C1 segment of cervical spinal cord (tissue), 14 donors: ENCODE data around the gene CPOX.
"Not testable (repeated sequence)": the region's sequence is repeated elsewhere in the genome, so short reads cannot be mapped to it uniquely, and the experiment has no call there.

Experiments
- DNase-seq, 14 donors: peaks; one replicate each; lab custom pipeline; 2025; lab: John Stamatoyannopoulos, UW

The CPOX gene

DNA sequence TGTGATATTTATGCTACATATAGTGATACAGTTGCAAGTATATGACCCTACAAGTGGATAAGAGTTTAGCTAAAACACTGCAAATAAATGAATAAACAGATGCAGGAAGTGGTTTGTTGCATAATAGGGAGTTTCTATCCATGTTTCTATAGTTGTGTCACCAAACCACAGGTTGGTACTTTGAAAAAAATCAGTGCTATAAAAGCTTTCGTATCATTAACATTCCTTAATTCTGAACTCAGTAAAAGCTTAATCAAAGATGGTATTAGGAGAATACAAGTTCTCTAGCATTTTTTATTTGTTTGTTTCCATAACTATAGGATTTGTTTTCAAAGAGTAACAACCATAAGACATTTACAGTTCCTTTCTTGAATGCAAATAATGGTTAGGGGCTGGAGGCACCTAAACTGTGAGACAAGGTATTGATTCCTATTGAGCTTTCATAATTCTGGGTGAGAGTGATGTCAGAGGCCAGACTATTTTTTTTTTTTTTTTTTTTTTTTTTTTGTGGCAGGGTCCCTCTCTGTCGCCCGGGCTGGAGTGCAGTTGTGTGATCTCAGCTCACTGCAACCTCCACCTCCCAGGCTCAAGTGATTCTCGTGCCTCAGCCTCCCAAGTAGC, 29.6 kb downstream of the CPOX start:
- no peak for DNase-seq

DNA sequence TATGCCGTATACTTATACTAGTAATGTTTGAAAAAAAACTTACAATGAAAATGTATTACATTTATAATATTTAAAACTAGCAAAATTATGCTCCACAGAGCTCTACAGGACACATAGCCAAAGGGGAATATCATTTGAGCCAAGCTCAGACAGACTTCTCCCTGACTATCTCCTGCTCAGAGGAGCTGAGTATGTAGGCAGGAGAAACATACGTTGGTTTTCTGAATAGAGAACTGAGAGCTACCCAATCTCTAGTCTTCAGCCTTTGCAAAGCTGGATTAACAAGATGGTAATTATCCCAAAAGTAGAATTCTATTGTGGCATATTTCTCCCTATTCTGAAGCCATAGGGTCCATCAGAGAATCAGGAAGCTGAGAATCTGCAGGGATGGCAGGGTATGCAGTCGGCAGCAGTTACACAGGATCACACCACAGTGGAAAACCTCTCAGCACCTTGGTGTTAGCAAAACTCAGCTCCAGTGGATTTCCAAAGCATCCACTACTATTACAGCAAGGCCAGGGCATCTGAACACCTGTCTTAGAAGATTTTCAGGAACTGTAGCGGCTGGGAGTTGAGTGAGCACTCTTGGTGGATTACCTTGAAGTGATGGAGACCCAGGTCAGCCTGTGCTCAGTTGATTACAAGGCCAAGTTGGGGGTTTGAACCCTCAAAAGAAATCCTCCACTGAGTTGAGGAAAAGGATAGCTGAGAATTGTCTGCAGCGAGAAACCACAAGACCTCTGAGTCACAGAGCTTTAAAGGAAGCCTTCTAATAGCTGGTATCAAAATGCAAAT, 31.5 kb downstream of the CPOX start:
- DNase-seq = no peak

DNA sequence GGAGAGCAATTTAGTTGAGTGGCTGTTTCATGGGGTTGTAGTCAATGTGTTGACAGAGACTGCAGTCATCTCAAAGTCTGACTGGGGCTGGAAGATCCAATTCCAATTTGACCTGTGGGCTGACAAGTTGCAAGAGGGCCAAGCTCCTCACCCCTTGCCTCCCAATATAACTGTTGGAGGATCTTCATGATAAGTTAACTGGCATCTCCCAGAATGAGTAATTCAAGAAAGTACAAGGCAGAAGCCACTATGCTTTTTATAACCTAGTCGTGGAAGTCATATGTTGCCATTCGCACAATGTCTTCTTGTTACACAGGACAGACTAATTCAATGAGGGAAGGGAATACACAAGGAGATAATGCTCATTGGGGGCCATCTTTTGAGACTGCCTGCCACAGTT, 32.5 kb downstream of the CPOX start:
- DNase-seq = no peak

DNA sequence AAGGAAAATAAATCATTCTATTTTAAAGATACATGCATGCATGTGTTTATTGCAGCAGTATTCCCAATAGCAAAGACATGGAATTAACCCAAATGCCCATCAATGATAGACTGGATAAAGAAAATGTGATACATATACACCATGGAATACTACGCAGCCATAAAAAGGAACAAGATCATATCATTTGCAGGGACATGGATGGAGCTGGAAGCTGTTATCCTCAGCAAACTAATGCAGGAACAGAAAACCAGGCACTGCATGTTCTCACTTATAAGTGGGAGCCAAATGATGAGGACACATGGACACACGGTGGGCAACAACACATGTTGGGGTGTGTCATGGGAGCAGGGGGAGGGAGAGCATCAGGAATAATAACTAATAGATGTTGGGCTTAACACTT, 33.6 kb downstream of the CPOX start:
- not testable (repeated sequence) for DNase-seq

DNA sequence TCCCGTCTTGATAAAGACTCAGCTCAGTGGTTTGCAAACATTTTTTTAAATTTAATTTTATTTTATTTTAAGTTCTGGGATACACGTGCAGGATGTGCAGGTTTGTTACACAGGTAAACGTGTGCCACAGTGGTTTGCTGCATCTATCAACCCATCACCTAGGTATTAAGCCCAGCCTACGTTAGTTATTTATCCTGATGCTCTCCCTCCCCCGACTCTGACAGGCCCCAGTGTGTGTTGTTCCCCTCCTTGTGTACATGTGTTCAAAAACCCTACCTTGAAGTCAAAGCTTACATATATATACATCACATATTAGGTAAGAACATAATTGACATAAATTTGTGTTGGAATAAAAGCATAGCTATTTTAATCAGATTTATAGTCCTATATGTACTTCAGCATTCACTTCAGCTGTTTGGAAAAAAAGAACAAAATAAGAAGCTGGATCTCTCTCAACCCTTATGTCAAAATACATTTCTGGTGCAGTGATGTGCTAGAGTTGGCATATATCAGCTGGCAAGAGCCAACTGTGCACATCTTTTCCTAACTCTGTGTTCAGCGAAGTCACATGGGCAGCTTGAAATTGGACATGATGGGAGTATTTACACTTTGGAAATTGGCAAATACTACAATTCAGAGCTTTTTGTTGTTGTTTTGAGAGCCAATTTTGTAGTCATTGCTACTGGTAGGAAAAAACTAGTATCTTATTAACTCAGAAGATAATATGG, 35.1 kb downstream of the CPOX start:
- no peak for DNase-seq

DNA sequence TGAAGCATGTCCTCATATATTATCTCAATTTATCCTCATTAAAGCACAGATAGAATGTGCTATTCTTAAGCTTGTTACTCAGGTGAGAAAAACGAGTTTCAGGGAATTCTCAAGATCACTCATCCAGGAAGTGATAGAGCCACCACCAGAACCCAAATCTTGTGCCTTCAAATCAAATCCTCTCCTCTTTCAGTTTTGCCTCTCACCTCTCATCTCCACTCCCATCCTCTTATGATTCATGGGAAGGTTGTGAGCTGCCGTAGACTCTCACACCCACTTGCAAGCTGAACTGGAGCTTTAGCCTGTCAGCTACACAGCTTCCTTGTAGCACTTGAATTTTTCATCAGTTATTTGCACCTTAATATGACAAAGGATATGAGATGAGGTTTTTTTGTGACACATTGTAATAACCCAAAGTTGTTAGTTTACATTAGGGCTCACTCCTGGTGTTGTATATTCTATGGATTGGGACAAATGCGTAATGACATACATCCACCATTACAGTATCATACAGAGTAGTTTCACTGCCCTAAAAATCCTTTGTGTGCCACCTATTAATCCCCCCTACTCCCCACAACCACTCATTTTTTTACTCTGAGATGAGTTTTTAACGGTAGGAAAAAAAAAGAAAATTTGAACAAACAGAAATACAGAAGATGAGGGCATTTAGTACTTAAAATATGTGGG, 35.9 kb downstream of the CPOX start:
- DNase-seq = no peak

DNA sequence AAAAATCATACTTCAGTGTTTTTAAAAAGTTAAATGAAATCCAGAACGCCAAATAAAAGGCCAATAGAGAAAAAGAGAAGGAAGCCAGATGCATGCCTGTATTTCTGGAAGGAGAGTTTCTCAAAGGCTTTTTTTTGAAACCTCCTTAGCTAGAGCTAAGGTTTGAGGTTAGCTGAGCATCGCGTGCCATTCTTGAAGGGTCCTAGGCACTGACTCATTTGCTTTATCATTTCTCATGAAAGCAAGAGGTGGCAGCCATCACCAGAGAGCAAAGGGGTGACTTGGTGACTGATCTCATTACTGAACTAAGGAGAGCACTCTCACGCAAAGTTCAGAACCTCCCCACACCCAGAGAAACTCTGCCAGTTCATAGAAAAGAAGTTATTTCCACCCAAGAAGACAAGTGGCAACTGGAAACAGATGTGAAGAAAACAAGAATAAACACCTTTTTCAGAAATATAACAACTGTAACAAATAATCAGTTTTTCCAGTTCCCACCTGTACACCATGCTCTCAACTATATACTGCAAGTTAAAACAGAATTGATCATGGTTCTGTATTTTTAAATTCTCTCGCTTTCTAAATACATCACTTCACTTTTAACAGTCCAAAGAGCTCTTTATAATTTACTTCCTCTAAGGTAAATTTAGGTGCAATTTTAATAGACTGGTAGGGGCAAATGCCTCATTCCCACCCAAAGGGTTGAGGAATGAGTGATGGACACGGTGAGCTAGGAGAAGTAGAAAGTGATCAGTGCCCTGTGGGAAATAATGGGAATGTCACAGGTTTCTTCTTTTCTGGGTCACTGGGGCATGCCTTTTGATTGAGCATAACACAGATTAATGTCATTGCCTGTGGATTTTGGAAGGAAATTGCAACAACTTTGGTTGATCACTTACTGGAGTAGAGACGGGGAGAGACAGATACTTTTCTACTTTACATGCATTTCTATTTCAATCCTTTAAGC, 37.0 kb downstream of the CPOX start:
- no peak for DNase-seq

DNA sequence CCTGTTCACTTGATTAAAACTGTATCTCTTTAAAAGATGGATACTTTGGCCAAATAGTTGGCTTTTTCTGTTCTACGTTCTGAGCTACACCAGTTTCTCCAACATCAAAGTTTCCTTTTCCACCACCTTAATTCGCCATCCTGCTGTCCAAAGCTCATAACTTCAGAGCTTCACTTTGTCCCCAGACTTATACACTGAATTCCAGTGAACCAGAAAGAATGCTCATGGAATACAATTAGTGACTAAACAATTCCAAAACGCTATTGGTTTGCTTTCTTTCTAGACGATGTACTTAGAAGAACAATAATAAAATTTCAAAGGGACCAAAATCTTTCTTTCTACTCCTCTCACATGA, 38.4 kb downstream of the CPOX start:
- no peak for DNase-seq

DNA sequence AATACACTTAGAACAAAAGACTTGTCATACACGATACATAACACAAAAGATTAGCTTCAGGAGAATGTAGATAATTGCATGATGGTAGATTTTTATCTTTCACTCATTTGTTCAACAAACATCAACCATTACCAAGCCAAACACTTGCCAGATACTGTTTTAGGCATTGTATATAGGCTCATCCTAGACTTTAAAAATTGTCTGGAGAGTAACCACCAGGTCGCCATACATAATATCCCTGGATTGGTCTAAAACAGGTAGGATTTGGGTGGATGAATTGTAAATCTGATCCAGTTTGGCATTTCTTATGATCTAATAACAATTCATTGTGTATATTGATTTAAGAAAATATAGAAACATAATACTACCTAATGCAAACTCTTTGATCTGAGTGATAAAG, 38.8 kb downstream of the CPOX start:
- no peak for DNase-seq

DNA sequence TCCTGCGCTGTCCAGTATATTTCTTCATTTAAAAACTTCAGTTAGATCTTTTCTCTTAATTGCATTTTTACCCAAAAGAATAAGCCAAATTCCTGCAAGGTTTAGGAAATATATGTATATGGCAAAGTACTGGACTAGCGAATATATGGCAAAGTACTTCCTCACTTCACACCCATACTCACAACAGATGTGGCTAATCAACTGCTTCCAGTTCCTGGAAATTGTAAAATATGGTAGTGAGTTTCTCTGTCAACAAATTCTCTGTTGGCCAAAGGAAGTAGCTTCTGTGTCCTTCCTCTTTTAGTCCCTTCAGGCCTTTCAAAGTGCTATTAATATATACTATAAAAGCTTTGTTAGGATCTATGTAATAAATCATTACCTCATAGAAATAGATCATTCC, 39.7 kb downstream of the CPOX start:
- DNase-seq = no peak

DNA sequence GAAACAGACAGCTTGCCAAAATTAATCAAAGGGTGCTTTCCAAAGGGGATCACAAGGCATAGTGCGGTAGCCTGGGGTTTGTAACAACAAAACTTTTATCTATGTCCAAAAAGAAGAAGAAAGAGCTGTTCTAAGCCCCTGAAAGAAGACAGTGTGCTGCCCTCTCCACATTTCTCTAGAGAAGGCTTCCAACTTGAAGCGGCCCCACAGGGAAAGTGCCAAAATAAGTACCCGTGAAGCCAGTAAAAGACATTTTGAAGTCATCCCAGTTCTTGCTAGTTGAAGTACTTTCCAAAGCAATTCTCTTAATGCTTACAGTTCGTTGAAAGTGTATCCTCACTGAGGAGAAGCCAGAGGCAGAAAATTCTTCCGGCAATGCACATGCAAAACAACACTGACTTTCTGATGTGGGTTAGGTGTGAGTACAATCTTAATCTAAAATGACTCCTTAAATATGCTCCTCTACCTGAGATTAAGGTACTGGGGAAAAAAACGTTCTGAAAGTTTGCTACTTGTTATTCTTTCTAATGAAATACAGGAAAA, 40.3 kb downstream of the CPOX start:
- no peak for DNase-seq

DNA sequence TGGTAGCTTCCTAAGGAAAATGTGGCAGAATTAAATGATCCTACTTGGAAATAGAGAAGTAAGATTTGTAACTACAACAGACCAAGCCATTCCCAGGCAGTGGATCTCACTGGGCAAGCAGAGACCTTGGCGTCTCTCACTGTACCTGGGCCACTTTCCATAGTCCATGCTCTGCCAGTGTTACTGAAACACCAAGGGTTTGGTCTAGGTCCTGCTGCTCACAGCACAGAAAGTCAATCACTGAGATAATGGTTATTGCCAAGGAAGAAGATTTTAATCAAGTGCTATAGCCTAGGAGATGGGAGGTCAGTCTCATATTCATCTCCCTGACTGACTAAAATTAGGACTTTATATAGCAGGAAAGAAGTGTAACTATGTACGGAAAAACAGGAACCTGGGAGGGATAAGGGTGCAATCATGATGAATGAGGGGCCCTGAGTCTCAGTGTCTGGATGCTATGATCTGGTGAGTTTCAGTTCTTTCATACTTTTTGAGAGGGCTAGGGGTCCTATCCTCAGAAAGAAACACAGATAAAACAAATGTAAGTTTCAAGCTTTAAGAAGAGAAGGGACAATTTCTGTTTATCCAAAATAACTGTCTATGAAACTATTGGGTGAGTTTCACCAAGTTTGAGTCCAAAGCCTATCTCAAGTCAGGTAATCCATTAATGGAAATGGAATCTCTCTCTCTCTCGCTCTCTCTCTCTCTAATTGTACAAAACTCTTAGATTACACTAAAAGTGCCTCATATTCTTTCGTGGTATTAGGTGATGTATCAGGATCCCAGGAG, 41.0 kb downstream of the CPOX start:
- DNase-seq = no peak

DNA sequence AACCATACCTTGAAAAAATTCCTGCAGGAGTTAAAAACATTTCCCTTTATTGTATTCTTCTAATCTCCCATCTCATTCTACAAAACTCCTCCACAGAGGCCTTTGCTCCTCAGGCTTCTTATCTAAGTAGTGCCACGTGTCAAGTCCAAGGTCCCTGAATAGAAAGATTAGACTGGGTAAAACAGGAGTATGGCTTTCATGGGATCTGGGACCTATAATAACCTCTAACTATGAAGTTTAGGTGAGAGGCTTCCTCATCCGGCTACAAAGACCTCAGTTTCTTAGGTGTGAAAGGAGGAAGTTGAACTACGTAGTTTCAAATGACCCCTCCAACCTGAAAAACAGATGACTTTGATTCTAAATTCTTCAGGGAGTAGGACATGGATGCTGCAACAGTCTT, 41.7 kb downstream of the CPOX start:
- no peak for DNase-seq

DNA sequence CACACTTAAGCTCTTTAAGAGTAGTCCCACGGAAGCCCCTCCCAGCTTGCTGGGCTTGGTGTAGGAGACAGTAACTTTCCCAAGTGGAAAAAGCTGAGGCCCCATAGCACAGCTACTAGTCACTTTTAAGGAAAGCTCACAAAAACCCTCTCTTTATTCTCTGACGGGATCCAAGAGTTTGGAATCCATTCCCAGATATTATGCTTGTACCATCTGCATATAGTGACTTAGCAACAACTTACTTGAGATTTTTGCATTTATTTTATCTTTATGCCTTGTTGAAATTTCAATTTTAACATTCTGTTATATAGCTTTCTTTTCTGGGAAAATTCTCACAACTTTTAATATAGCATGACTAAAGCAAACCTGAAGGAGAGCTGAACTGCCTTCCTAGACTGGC, 42.2 kb downstream of the CPOX start:
- DNase-seq = no peak

DNA sequence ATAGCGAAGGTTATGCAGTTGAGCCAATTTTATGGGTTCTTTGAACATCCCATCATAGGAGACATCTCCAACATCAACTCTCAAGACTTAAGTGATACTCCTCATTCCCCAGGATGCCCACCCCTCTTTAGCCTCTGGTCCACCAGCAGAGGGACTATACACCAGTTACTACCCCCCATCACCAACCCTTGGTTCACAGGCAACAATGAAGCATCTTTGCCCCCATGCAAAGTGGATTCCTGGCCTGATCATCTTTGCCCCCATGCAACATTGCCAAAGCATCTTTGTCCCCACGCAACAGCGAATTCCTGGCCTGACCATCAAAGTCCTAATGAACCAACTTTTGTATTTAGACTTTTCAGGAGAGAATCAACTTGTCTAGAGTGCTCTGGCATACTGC, 42.6 kb downstream of the CPOX start:
- DNase-seq = no peak

DNA sequence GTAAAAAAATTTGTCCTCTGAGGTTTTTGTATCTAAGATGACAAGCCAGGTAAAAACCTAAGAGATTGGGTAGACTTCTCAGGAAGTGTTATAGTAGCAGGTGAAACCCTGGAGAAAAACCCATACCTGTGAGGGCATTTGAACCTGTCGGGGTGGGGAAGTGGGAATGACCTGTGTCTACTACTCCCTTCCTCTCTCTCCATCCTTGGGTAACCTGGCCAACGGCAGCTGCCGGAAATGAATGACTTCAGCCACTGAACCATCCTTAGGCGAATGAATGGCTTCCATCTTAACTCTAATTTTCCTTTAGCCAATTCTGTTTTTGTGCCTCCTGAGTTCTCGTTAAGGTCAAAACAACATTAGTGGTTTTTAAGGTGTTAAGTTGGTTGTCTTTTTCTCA, 44.9 kb downstream of the CPOX start:
- DNase-seq = no peak

DNA sequence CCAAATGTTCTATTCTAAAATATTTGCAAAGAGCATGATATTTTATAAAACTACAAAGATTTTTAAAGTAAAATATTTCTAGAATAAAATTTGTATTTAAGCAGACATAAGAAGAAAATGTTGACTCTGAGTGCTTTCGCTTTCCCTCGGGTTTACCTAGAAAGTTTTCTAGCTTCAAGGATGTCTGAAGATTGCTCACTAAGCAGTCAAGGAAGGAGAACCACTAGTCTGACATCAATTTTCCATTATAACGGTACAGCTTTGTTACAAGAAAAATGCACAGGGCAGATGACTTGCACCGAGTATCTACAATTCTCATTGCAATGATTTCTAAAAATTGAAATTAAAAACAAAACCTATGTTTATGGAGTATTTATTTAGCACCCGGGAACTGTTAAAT, 47.5 kb downstream of the CPOX start:
- DNase-seq = no peak

DNA sequence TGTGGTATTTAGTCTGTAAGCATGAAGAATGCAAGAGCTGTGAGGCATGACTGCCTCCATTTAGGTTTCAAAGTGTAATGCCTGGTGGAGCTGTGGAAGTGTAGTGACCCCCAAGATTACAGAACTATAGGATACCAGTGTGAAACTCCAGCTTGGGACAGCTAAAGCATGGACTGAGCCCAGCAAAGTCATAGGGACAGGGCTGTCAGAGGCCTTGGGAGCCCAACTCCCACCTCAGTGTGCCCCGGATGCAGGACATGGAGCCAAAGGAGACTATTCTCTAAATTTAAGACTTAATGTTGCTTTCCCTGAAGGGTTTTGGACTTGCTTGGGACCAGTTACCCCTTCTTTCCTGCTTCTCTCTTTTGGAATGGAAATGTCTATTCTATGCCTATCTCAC, 50.8 kb downstream of the CPOX start:
- no peak for DNase-seq

DNA sequence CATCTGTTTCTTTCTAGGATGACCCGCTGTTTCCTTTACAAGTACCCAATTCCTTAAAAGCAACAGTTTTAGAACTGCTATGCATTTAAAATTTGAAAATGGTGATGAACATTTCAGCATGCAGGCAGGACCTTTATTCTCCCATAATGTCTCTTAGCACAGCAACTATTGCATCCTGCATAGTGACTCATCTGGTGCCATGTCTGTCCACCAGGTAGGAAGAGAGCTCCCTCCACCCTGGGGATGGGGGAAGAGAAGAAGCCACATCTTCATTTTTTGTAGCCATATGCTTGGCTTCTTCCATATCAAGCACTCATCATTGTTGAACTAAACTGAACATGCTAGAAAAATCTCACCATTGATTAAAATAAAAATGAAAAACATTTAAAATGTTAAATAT, 51.7 kb downstream of the CPOX start:
- DNase-seq = no peak

DNA sequence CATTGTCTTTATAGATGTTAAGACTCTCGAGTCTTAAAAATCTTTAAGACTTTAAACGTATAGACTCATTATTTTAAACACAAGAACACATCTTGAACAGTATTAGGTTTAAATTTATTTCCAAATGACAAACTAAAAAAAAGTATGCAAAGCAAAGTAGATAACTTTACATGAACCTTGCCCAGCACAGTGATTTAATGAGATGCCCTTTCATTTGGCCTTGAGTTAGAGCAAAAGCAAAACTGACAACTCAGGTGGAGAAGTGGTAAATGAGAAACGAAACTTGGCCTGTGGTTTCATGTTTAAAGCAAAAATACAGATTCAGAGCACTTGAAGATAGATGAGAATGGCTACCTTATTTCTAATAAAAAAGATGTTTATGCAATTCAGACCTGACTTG, 53.1 kb downstream of the CPOX start:
- no peak for DNase-seq
